Measurements from ENCODE around the gene POP5.

POP5 gene

DNA sequence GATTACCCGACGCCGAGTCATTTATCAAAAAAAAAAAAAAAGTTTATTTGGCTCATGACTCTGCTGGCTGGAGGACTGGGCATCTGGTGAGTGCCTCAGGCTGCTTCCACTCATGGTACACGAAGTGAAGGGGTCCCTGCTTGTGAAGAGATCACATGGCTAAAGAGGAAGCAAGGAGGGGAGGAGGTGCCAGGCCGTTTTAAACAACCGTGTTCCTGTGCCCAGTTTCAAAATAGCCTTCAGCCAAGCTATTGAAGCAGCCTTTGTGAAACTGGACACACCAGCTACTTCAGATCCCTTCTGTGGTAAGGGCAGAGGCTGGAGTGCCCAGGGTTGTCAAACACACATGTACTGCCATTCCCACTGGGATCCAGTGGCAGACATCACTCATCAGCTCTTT, 7.6 kb downstream of the POP5 start:
- Histone ChIP-seq H3K27me3 (no peaks in the 10 kb centered on the region), H3K36me3 (peaks cover 100% of the 10 kb centered on the region), H3K9me3 (no peaks in the 10 kb centered on the region), H3K9ac (no peak overlapping the region), H3K4me2 (no peak overlapping the region), H3K4me1 (no peaks in the 10 kb centered on the region), H3K4me3 (no peak overlapping the region), H4K20me1 (peaks cover 63% of the 10 kb centered on the region), H3K27ac (no peak overlapping the region)
- TF ChIP-seq Cebpa-rat (IDR thresholded peaks at IDR 0.05), result no peak

DNA sequence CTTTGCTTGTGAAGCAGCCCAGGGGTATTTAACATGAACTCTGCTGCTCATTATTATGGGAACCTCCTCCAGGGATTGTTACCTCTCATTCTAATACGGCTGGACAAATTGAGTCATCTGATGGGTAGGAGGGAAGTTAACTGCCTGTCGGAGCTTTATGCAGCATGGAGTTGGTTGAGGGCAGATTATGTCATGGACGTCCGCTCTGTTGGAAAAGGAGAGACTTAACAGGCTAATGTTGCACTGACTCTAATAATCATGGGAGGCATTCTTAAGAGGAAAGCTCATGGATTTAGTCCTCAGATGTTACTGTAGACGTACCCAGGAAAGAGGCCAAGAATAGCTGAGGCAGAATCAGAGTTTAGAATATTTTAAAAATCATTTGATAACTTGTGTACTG, 9.9 kb downstream of the POP5 start:
- H3K9ac ChIP-seq, result no peak overlapping the region
- no peak overlapping the region for H3K27ac ChIP-seq
- H4K20me1 ChIP-seq, result peaks cover 59% of the 10 kb centered on the region
- no peak overlapping the region for H3K4me3 ChIP-seq
- no peak for TF ChIP-seq Cebpa-rat (IDR thresholded peaks at IDR 0.05)
- H3K27me3 ChIP-seq, result no peaks in the 10 kb centered on the region
- peaks cover 100% of the 10 kb centered on the region for H3K36me3 ChIP-seq
- no peak overlapping the region for H3K4me2 ChIP-seq
- no peaks in the 10 kb centered on the region for H3K9me3 ChIP-seq
- H3K4me1 ChIP-seq, result no peaks in the 10 kb centered on the region

DNA sequence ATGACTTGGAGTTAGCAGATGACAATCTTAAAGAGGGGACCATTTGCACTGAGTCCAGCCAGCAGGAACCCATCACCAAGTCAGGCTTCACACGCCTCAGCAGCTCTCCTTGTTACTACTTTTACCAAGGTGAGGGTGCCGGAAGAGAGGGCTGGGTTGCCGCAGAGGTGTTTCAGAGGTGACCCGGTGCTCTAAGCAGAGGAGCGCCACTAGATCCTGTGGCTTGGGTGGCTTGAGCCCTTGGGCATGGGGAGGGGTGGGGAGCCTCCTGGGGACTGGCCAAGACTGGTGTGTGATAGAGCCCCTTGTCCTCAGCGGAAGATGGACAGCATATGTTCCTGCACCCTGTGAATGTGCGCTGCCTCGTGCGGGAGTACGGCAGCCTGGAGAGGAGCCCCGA, 17.7 kb downstream of the POP5 start:
- no peak overlapping the region for H3K4me3 ChIP-seq
- no peak for TF ChIP-seq Cebpa-rat (IDR thresholded peaks at IDR 0.05)
- no peaks in the 10 kb centered on the region for H3K9me3 ChIP-seq
- H3K4me1 ChIP-seq, result no peaks in the 10 kb centered on the region
- H4K20me1 ChIP-seq, result peaks cover 66% of the 10 kb centered on the region
- H3K9ac ChIP-seq, result no peak overlapping the region
- H3K27ac ChIP-seq, result no peak overlapping the region
- no peaks in the 10 kb centered on the region for H3K27me3 ChIP-seq
- no peak overlapping the region for H3K4me2 ChIP-seq
- peaks cover 98% of the 10 kb centered on the region for H3K36me3 ChIP-seq

DNA sequence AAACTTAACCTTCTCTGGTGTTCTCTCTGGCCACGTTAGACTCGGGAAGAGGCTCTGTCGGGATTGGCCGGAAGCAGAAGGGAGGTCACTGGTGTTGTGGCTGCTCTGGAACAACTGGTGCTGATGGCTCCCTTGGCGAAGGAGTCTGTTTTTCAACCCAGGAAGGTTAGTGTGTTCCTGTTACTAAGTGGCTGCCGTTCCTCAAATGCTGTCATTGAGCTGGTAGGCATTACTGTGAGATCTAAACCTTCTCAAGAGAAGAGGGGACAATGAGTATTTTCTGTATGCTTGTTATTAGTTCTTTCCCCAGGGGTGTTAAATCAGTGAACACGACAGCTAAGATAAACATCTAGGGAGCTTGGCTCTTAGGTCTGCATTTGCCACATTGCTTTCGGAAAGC, 18.3 kb downstream of the POP5 start:
- Histone ChIP-seq H3K27ac (no peak overlapping the region), H4K20me1 (peaks cover 65% of the 10 kb centered on the region), H3K27me3 (no peaks in the 10 kb centered on the region), H3K36me3 (peaks cover 95% of the 10 kb centered on the region), H3K9me3 (no peaks in the 10 kb centered on the region), H3K4me2 (no peak overlapping the region), H3K4me1 (no peaks in the 10 kb centered on the region), H3K9ac (no peak overlapping the region), H3K4me3 (no peak overlapping the region)
- TF ChIP-seq Cebpa-rat (IDR thresholded peaks at IDR 0.05), result no peak

DNA sequence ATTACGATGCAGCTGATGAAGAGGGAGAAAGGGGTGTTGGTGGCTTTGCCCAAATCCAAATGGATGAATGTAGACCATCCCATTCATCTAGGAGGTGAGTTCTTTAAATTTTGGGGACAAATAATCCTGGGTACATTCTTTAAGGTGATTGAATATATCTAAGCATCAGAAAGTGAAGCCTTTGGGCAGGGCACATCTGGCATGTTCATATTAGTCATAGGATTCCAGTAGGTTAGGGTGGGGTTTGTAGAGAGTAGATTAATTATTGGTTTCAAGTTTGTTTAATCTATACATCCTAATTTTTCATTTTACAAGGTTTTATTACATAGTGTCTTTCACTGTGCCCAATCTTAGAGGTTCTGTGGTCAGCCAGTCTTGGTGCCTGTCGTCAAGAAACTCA, 23.6 kb downstream of the POP5 start:
- H3K4me3 ChIP-seq, result no peak overlapping the region
- H4K20me1 ChIP-seq, result peaks cover 66% of the 10 kb centered on the region
- no peaks in the 10 kb centered on the region for H3K9me3 ChIP-seq
- H3K4me1 ChIP-seq, result peaks cover 10% of the 10 kb centered on the region; the same call in 1 of the 2 replicates
- no peak overlapping the region for H3K27ac ChIP-seq
- no peak for TF ChIP-seq Cebpa-rat (IDR thresholded peaks at IDR 0.05)
- H3K4me2 ChIP-seq, result no peak overlapping the region
- H3K36me3 ChIP-seq, result peaks cover 95% of the 10 kb centered on the region
- H3K9ac ChIP-seq, result no peak overlapping the region
- H3K27me3 ChIP-seq, result no peaks in the 10 kb centered on the region

DNA sequence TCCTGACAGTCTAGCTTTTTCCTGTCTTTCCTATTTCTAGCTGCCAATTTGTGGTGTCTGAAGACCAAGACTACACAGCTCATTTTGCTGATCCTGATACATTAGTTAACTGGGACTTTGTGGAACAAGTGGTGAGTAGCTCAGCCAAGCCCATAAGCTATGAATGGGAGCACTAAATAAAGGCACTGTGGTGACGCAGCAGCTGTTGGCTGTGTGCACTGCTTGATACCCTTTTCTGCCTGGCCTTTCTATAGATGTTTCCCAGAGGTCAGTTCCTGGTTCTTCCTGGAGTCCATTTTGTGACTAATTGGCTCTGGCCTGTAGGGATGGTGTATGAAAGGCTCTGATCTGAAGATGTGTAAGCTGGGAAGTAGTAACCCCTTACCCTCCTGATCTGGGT, 26.5 kb downstream of the POP5 start:
- Histone ChIP-seq H3K9ac (no peak overlapping the region), H3K4me3 (no peak overlapping the region), H3K27ac (no peak overlapping the region), H3K27me3 (no peaks in the 10 kb centered on the region), H3K9me3 (no peaks in the 10 kb centered on the region), H4K20me1 (peaks cover 74% of the 10 kb centered on the region), H3K4me2 (no peak overlapping the region), H3K36me3 (peaks cover 95% of the 10 kb centered on the region), H3K4me1 (peaks cover 10% of the 10 kb centered on the region; the same call in 1 of the 2 replicates)
- no peak for TF ChIP-seq Cebpa-rat (IDR thresholded peaks at IDR 0.05)

DNA sequence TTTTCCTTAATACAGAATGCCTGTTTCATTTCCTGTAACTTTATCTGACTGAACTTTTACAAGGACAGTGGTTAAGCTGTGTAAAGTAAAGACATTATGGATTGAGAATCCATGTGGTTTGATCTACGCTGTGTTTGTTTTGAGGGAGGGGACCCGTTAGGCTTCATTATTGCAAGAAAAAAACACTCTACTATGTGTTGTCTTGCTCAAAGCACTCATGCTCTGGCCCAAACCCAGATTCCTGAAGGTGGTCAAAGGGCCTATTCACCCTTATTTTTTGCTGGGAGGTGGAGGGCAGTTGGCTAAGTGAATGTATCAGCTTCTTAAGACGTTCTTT, 35.2 kb downstream of the POP5 start:
- H3K27ac ChIP-seq, result no peak overlapping the region
- no peaks in the 10 kb centered on the region for H3K9me3 ChIP-seq
- no peaks in the 10 kb centered on the region for H3K27me3 ChIP-seq
- peaks cover 100% of the 10 kb centered on the region for H4K20me1 ChIP-seq
- H3K36me3 ChIP-seq, result peaks cover 97% of the 10 kb centered on the region
- H3K4me1 ChIP-seq, result no peaks in the 10 kb centered on the region
- H3K4me3 ChIP-seq, result no peak overlapping the region
- no peak overlapping the region for H3K9ac ChIP-seq
- TF ChIP-seq Cebpa-rat (IDR thresholded peaks at IDR 0.05), result no peak
- no peak overlapping the region for H3K4me2 ChIP-seq

DNA sequence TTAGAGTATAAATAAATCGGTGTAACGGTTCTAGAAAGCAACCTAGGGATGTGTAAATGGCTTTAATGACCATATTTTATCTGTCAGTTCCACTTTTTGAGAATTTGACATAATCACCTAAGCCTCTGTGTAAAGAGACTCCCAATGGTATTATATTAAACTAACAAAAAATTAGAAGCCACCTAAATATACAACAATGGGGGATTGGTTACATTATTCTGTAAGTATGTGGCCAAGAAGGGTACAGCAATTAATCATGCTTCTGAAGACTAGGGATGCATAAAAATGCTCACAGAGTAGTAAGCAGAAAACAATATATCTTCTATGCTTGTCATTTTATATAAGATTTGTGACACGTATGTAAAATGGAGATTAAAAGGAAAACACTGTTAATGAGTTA, 36.5 kb downstream of the POP5 start:
- Histone ChIP-seq H3K27me3 (no peaks in the 10 kb centered on the region), H3K27ac (no peak overlapping the region), H3K9ac (no peak overlapping the region), H4K20me1 (peaks cover 100% of the 10 kb centered on the region), H3K36me3 (peaks cover 97% of the 10 kb centered on the region), H3K9me3 (no peaks in the 10 kb centered on the region), H3K4me2 (no peak overlapping the region), H3K4me1 (no peaks in the 10 kb centered on the region), H3K4me3 (no peak overlapping the region)
- TF ChIP-seq Cebpa-rat (IDR thresholded peaks at IDR 0.05), result no peak

DNA sequence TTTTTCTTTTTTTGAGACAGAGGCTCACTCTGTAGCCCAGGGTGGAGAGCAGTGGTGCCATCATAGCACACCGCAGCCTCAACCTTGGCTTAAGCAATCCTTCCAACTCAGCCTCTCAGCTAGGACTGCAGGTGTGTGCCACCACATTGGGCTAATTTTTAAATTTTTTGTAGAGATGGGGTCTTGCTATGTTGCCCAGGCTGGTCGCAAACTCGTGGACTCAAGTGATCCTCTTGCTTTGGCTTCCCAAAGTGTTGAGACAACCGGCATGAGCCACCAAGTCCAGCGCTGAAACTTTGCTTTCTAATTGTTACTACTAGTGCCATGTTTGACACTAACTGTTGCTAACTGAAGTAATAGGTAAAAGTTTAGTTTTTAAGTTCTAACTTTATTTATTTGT, 39.0 kb downstream of the POP5 start:
- Histone ChIP-seq H3K36me3 (peaks cover 97% of the 10 kb centered on the region), H4K20me1 (peaks cover 100% of the 10 kb centered on the region), H3K4me2 (no peak overlapping the region)

DNA sequence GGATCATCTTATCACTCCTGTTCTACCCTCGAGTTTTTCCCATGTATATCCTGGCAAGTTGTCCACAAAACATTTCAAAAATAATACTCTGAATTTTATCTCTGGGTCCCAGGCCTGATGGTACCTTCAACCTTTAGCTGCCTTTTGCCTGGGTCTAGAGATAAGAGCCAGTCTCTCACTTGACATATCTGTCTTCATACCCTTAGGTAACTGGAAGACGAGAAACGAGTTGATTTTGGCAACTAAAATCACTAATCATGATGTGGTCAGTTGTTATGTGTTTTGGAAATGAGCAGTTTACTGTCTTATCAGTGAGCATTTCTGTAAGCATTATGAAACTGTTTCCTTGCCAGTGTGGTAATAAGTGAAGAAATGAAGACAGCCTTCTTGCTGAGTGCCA, 40.8 kb downstream of the POP5 start:
- H3K4me3 ChIP-seq, result no peak overlapping the region
- no peak for TF ChIP-seq Cebpa-rat (IDR thresholded peaks at IDR 0.05)
- H3K9me3 ChIP-seq, result no peaks in the 10 kb centered on the region
- peaks cover 40% of the 10 kb centered on the region for H3K4me1 ChIP-seq
- peaks cover 100% of the 10 kb centered on the region for H4K20me1 ChIP-seq
- H3K27ac ChIP-seq, result no peak overlapping the region
- no peak overlapping the region for H3K9ac ChIP-seq
- H3K36me3 ChIP-seq, result peaks cover 89% of the 10 kb centered on the region
- H3K4me2 ChIP-seq, result no peak overlapping the region
- H3K27me3 ChIP-seq, result no peaks in the 10 kb centered on the region

More for the DNA sequence above, 39.0 kb downstream of the POP5 start:
- no peak for TF ChIP-seq Cebpa-rat (IDR thresholded peaks at IDR 0.05)
- Histone ChIP-seq H3K9me3 (no peaks in the 10 kb centered on the region), H3K27ac (no peak overlapping the region), H3K27me3 (no peaks in the 10 kb centered on the region), H3K9ac (no peak overlapping the region), H3K4me3 (no peak overlapping the region), H3K4me1 (peaks cover 23% of the 10 kb centered on the region)

DNA sequence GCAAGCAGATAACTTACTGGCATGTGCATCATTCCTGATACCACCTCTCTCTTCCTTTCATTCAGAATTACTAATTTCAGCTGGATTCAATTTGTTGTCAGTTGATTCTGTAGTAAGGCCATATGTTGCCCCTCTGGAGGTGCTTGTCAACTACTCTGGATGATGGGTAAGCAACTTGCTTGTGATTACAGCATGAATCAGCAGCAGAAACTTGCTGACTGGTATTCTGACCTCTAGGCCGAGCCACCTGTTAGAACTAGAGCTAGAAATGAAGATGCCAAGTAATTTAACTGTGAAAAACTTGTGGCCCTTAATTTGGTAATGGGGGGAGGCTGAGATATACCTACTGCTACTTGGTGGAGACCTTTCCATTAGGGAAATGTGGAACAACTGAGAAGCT, 41.9 kb downstream of the POP5 start:
- Histone ChIP-seq H3K9ac (no peak overlapping the region), H4K20me1 (peaks cover 100% of the 10 kb centered on the region), H3K4me3 (no peak overlapping the region)

More for the DNA sequence above, 41.9 kb downstream of the POP5 start:
- Histone ChIP-seq H3K4me2 (no peak overlapping the region), H3K27me3 (no peaks in the 10 kb centered on the region), H3K4me1 (peaks cover 43% of the 10 kb centered on the region), H3K9me3 (no peaks in the 10 kb centered on the region), H3K36me3 (peaks cover 79% of the 10 kb centered on the region), H3K27ac (no peak overlapping the region)
- TF ChIP-seq Cebpa-rat (IDR thresholded peaks at IDR 0.05), result no peak

Data from BLaER1 (cell line).